ENCODE measurements around the gene JSRP1.

JSRP1 gene

GRCh38 chr19:2235381-2236063, 20.7 kb downstream of the JSRP1 start:
- H2AFZ ChIP-seq (ENCODE audit: low read length, unreplicated experiment), result no peak overlapping the region
- H3K27ac ChIP-seq (ENCODE audit: low read depth, low read length), result peak overlapping the region; percentile 91; the same call in 1 of the 2 replicates
- peak overlapping the region; percentile 94 for H3K4me3 ChIP-seq (ENCODE audit: low read depth, low read length)
- H3K4me1 ChIP-seq (ENCODE audit: control insufficient read depth, insufficient read depth, low read length, unreplicated experiment), result peaks cover 19% of the 10 kb centered on the region
- no peaks in the 10 kb centered on the region for H3K27me3 ChIP-seq (ENCODE audit: insufficient read depth, low read length)
- H3K36me3 ChIP-seq (ENCODE audit: insufficient read depth, low read length), result no peaks in the 10 kb centered on the region
- H3K79me2 ChIP-seq (ENCODE audit: control insufficient read depth, insufficient read depth, low read length, unreplicated experiment), result peaks cover 68% of the 10 kb centered on the region

GRCh38 chr19:2234996-2235380, 21.2 kb downstream of the JSRP1 start:
- Histone ChIP-seq H3K27me3 (ENCODE audit: insufficient read depth, low read length) (no peaks in the 10 kb centered on the region), H3K36me3 (ENCODE audit: insufficient read depth, low read length) (no peaks in the 10 kb centered on the region), H3K79me2 (ENCODE audit: control insufficient read depth, insufficient read depth, low read length, unreplicated experiment) (peaks cover 63% of the 10 kb centered on the region), H2AFZ (ENCODE audit: low read length, unreplicated experiment) (no peak overlapping the region), H3K4me1 (ENCODE audit: control insufficient read depth, insufficient read depth, low read length, unreplicated experiment) (peaks cover 15% of the 10 kb centered on the region), H3K27ac (ENCODE audit: low read depth, low read length) (no peak overlapping the region), H3K4me3 (ENCODE audit: low read depth, low read length) (peak overlapping the region; percentile 94)

- no peak overlapping the region for H3K4me3 ChIP-seq (ENCODE audit: low read depth, low read length)
- H2AFZ ChIP-seq (ENCODE audit: low read length, unreplicated experiment), result no peak overlapping the region
- no peak overlapping the region for H3K27ac ChIP-seq (ENCODE audit: low read depth, low read length)
- H3K79me2 ChIP-seq (ENCODE audit: control insufficient read depth, insufficient read depth, low read length, unreplicated experiment), result peaks cover 50% of the 10 kb centered on the region
- H3K4me1 ChIP-seq (ENCODE audit: control insufficient read depth, insufficient read depth, low read length, unreplicated experiment), result peaks cover 14% of the 10 kb centered on the region
- H3K27me3 ChIP-seq (ENCODE audit: insufficient read depth, low read length), result no peaks in the 10 kb centered on the region
- H3K36me3 ChIP-seq (ENCODE audit: insufficient read depth, low read length), result no peaks in the 10 kb centered on the region
Measured at GRCh38 chr19:2233601-2234280, 22.5 kb downstream of the JSRP1 start.

- Histone ChIP-seq H3K27ac (ENCODE audit: low read depth, low read length) (no peak overlapping the region), H3K79me2 (ENCODE audit: control insufficient read depth, insufficient read depth, low read length, unreplicated experiment) (peaks cover 38% of the 10 kb centered on the region)
Measured at GRCh38 chr19:2232286-2233151, 23.7 kb downstream of the JSRP1 start.

GRCh38 chr19:2231621-2232221, 24.5 kb downstream of the JSRP1 start:
- Histone ChIP-seq H3K4me1 (ENCODE audit: control insufficient read depth, insufficient read depth, low read length, unreplicated experiment) (no peaks in the 10 kb centered on the region), H3K4me3 (ENCODE audit: low read depth, low read length) (no peak overlapping the region), H3K79me2 (ENCODE audit: control insufficient read depth, insufficient read depth, low read length, unreplicated experiment) (peaks cover 30% of the 10 kb centered on the region), H2AFZ (ENCODE audit: low read length, unreplicated experiment) (no peak overlapping the region), H3K36me3 (ENCODE audit: insufficient read depth, low read length) (no peaks in the 10 kb centered on the region), H3K27me3 (ENCODE audit: insufficient read depth, low read length) (no peaks in the 10 kb centered on the region), H3K27ac (ENCODE audit: low read depth, low read length) (no peak overlapping the region)

More at GRCh38 chr19:2232286-2233151, 23.7 kb downstream of the JSRP1 start:
- Histone ChIP-seq H3K36me3 (ENCODE audit: insufficient read depth, low read length) (no peaks in the 10 kb centered on the region), H2AFZ (ENCODE audit: low read length, unreplicated experiment) (no peak overlapping the region), H3K4me3 (ENCODE audit: low read depth, low read length) (no peak overlapping the region), H3K4me1 (ENCODE audit: control insufficient read depth, insufficient read depth, low read length, unreplicated experiment) (peaks cover 2% of the 10 kb centered on the region), H3K27me3 (ENCODE audit: insufficient read depth, low read length) (no peaks in the 10 kb centered on the region)

- no peak overlapping the region for H3K4me3 ChIP-seq (ENCODE audit: low read depth, low read length)
- no peak overlapping the region for H2AFZ ChIP-seq (ENCODE audit: low read length, unreplicated experiment)
- no peaks in the 10 kb centered on the region for H3K36me3 ChIP-seq (ENCODE audit: insufficient read depth, low read length)
- no peaks in the 10 kb centered on the region for H3K27me3 ChIP-seq (ENCODE audit: insufficient read depth, low read length)
- H3K79me2 ChIP-seq (ENCODE audit: control insufficient read depth, insufficient read depth, low read length, unreplicated experiment), result peaks cover 29% of the 10 kb centered on the region
- H3K27ac ChIP-seq (ENCODE audit: low read depth, low read length), result no peak overlapping the region
- no peaks in the 10 kb centered on the region for H3K4me1 ChIP-seq (ENCODE audit: control insufficient read depth, insufficient read depth, low read length, unreplicated experiment)
Measured at GRCh38 chr19:2230807-2231533, 25.2 kb downstream of the JSRP1 start.

GRCh38 chr19:2230033-2230531, 26.1 kb downstream of the JSRP1 start:
- no peak overlapping the region for H2AFZ ChIP-seq (ENCODE audit: low read length, unreplicated experiment)
- H3K36me3 ChIP-seq (ENCODE audit: insufficient read depth, low read length), result no peaks in the 10 kb centered on the region
- no peaks in the 10 kb centered on the region for H3K27me3 ChIP-seq (ENCODE audit: insufficient read depth, low read length)
- peaks cover 20% of the 10 kb centered on the region for H3K79me2 ChIP-seq (ENCODE audit: control insufficient read depth, insufficient read depth, low read length, unreplicated experiment)
- no peak overlapping the region for H3K27ac ChIP-seq (ENCODE audit: low read depth, low read length)
- no peak overlapping the region for H3K4me3 ChIP-seq (ENCODE audit: low read depth, low read length)
- no peaks in the 10 kb centered on the region for H3K4me1 ChIP-seq (ENCODE audit: control insufficient read depth, insufficient read depth, low read length, unreplicated experiment)

GRCh38 chr19:2229103-2230032, 26.8 kb downstream of the JSRP1 start:
- Histone ChIP-seq H3K79me2 (ENCODE audit: control insufficient read depth, insufficient read depth, low read length, unreplicated experiment) (peaks cover 13% of the 10 kb centered on the region), H3K27me3 (ENCODE audit: insufficient read depth, low read length) (no peaks in the 10 kb centered on the region), H3K36me3 (ENCODE audit: insufficient read depth, low read length) (no peaks in the 10 kb centered on the region), H3K4me1 (ENCODE audit: control insufficient read depth, insufficient read depth, low read length, unreplicated experiment) (no peaks in the 10 kb centered on the region), H2AFZ (ENCODE audit: low read length, unreplicated experiment) (no peak overlapping the region), H3K27ac (ENCODE audit: low read depth, low read length) (no peak overlapping the region), H3K4me3 (ENCODE audit: low read depth, low read length) (no peak overlapping the region)
